CD4-positive, alpha-beta T cell treated with Interleukin-2 at 100 ng/mL for 4 hours (primary cell): ENCODE measurements around the gene AGBL1.
"Not testable (repeated sequence)": the region's sequence is repeated elsewhere in the genome, so short reads cannot be mapped to it uniquely, and the experiment has no call there.

Experiments used
- DNase-seq: peaks from one replicate; pipeline ENCODE4 v3.0.0-alpha.2; 2020; ENCODE audit warnings: low spot score

AGBL1 gene

DNA sequence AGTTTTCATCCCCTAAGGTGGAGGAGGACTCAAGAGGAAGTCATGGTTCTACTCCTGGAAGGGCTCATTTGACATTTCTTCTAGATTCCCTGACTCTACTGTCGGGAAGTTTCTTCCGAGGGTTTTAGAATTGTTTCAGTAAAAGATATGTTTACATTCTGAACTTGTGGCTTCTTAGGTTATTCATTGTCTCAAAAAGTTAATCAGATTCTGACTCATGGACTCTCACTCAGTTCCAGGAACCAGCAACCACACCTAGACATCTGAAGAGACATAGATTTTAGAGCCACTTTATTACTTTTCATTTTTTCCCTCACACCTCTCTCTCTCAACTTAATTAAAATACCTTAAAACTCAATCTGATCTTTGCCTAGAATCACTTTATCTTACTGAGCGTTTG is 862.6 kb downstream of the AGBL1 start:
- no peak for DNase-seq

- no peak for DNase-seq
These were observed 869.0 kb downstream of the AGBL1 start for GRCh38 chr15:86948719-86949118.

DNA sequence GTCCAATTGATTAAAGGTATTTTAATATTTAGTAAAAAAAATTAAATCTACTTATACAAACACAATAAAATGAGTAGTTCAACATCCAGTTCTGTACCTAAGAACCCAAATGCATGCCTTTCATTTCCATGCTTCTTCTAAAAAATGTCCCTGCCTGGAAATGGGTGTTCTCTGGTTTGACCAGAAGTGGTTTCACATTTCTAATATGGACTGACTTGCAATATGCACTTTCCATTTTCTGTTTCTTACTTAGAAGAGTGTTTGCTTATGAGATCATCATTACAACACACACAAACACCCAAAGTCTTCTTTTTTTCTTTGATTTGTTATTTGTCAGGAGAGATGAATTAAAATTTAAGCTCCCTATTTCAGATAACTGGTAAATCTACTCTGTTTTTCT is 879.6 kb downstream of the AGBL1 start:
- no peak for DNase-seq

- DNase-seq, result no peak
These were observed 882.0 kb downstream of the AGBL1 start for GRCh38 chr15:86961669-86962068.

DNA sequence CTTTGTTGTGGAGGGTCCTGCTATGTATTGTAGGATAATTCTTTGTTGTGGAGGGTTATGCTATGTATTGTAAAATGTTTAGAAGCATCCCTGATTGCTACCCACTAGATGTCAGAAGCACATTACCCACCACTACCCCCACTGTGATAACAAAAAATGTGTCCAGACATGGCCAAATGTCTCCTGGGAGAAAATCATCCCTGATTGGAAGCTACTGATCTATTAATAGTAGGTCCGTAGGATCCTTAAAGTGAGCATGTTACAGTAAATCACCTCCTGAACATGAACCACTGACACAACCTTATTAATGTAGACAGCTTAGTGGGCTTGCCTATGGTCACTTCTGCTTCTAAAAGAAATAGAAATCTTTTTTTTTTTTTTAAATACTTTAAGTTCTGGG is 884.6 kb downstream of the AGBL1 start:
- DNase-seq, result no peak

GRCh38 chr15:86968244-86968643 is 888.6 kb downstream of the AGBL1 start:
- DNase-seq, result no peak

DNA sequence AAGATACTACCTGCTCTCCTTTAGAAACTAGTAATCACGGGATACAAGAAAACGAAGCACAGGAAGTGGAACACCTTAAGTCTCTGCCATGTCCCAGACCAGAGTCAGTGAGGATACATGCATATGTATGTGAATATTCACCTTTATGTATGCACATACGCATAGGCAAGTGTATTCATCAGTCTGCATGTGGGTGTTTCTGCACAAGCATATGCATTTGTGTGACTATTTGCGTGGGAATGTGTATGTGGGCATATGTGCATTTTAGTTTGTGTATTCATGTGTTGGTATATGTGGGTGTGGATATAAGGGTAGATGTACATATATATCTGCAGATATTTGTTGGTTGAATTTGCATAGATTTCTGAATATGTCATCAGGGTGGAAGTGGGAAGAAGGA is 889.7 kb downstream of the AGBL1 start:
- DNase-seq, result no peak

GRCh38 chr15:86973284-86973844 is 893.7 kb downstream of the AGBL1 start:
- DNase-seq, result no peak

DNA sequence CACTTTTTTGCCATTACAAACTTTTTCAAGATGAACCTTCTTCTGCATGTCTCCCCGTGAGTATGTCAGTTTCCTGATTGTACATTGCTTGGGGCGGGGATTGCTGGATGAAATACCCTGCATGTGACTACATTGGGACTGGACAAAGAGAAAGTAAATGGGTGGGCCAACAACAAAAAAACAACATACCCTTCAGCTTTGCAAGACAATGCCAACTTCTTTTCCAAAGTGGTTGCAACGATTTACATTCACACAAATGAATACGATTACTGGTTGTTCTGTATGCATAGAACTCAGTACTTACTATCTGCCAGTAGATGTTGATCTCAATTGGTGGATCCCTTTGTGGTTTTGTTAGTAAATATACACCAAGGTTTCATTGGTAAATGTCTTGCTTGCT is 908.4 kb downstream of the AGBL1 start:
- DNase-seq, result no peak

GRCh38 chr15:87021751-87022150 is 942.1 kb downstream of the AGBL1 start:
- DNase-seq, result no peak

DNA sequence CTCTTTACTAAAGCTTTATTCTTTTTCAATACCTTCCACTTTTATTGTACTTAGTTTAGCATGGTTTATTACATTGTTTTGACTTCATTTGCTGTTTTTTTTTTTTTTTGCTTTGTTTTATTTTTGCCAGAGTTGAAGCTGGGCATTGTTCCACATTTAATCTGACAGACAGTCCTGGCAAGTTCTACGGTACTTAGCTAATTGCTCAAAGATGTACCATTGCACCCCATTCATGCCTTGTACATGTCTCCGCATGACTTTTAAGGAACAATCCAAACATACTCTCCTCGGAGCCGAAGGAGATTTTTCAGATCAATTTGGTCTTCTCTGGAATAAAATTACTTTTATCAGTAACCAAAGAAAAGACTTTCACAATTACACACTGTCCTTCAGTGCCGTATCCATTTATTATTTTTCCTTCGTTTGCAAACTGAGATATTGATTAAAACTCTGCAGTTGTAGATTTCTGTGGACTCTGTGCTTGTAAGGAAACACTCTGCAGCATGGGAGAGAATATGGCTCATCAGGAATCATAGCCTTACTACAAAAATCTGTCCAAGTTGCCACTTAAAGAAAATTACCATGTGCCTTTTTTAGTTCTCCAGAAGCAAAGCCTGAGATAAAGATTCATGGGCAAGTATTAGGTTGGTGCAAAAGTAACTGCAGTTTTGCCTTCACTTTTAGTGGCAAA is 952.0 kb downstream of the AGBL1 start:
- no peak for DNase-seq

DNA sequence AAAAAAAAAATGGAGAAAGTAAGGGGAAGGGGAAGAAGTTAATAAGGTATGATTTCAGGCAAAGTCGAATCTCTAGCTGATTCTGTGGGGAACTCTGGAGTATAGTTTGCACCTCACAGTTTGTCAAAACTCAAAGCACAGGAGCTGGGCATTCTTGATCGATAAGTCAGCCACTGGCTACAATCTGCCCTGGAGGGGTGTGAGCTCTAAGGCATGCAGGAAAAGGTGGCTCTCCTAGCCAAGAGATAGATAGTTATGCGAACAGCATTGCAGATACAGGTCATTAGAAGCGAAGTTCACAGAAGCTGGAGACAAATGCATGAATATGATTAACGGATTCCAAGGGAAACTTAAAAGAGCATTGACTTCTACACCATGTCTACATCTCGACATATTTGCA is 952.6 kb downstream of the AGBL1 start:
- no peak for DNase-seq

GRCh38 chr15:87033056-87033455 is 953.4 kb downstream of the AGBL1 start:
- DNase-seq, result no peak

DNA sequence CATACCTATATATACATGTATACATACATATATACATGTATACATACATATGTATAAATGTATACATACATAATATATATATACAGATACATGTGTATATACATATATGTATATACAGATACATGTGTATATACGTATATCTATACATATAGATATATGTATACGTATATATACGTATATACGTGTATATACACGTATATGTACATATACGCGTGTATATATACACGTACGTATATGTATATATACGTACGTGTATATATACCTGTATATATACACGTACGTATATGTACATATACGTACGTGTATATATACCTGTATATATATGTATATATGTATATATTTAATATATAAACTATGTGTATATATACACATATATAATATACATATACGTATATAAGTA is 955.2 kb downstream of the AGBL1 start:
- DNase-seq, result no peak

DNA sequence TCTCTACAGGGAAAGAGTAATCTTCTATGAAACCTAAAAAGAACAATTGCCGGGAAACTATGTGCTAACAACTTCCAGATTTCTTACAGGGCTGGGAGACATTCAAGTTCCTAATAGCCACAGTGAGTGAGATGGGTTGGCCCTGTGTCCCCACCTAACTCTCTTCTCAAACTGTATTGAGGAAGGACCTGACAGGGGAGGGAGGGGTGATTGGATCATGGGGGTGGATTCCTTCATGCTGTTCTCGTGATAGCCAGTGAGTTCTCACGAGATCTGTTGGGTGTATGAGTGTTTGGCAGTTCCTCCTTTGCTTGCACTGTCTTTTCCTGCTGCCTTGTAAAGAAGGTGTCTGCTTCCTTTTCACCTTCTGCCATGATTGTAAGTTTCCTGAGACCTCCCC is 958.7 kb downstream of the AGBL1 start:
- no peak for DNase-seq

- not testable (repeated sequence) for DNase-seq
These were observed 962.9 kb downstream of the AGBL1 start for GRCh38 chr15:87042619-87043018.

DNA sequence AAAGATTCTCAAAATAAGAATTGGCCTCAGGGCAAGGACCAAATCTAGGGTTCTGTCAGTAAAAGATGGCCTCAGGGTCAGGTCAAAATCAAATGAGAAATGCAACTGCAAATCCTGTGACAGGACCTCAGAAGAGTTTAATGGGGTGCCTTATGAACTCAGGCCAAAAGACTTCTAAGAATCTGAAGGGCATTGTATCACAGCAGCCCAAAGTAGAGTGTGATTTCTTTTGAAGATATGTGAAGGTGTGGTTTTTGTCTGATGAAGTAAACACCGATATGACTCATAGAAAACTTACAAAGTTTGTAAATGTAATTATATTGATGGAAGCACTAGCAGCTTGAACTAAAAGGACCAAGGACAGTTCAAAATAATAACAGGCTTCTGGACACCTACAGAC is 966.1 kb downstream of the AGBL1 start:
- DNase-seq, result no peak

DNA sequence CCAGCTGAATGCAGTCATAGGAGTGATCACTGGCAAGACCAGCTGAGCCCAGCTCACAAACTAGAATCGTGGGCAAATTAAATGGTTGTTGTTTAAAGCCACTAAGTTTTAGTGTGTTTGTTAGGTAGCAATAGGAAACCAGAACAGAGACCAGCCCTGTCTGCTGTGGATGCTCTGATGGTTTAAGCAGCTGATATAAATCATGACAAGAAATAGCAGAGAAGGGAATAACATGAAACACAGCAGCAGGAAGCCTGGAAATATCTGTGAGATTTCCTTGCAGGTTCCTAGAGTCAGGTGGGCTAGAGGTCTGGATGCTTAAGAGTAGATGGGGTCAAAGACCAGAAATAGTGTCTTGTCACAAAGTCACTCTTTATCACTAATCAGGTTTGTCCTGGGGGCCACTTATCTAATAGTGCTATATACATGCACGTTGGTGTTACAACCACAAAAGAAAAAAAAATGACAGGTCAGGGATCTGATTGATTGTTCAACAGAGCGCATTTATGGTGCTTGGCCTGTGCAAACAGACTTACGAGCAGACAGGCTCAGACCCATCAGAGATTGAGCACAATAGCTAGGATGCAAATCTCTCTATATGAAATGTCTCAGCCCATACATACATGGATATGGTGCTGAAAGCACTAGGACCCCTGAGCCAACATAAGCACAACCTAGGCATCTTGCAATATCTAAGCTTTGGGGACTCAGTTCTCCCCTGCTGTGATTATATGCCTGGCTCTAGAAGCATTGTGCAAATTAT is 967.7 kb downstream of the AGBL1 start:
- DNase-seq, result no peak
